GM19397 (cell line): Measurements from ENCODE around the gene SNX32.
"Not testable (repeated sequence)": the region's sequence is repeated elsewhere in the genome, so short reads cannot be mapped to it uniquely, and the experiment has no call there.

ENCODE experiments used
- ATAC-seq: cut with Tn5 transposase; IDR thresholded peaks from one replicate; pipeline ENCODE4 v1.9.1; 2021; ENCODE audit warnings: mild to moderate bottlenecking, moderate library complexity; ENCODE audit not compliant: unreplicated experiment

SNX32 gene

DNA sequence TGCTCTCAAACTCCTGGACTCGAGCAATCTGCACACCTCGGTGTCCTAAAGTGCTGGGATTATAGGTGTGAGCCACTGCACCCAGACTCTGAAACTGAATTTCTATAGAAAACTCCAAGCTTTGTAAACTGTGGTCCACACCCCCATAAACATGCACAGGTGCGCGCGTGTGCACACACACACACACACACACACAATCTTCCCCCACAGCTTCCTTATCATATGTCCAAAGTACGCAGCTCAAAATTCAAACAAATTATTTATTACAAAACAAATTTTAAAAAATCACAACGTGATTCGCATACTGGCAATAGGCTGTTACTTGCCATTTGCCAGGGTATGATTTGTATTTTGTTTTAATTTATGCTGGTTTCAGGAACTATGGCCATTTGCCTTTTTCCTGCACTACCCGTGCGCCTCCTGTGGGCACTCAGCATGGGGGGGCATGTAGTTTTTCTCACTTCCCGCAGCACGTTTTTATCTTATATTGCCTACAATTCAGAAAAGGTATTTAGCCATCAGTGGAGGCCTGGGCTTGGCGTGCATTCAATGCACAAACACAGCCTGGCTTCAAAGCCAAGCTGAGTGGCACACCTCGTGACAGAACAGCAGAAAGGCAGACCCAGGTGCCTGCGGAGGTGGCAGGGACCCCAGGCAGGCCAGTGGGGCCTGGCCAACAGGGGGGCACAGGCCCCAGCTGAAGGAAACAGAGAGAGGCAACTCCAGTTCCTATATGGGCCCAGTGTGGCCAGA is 10.8 kb upstream of the SNX32 start:
- no peak for ATAC-seq

DNA sequence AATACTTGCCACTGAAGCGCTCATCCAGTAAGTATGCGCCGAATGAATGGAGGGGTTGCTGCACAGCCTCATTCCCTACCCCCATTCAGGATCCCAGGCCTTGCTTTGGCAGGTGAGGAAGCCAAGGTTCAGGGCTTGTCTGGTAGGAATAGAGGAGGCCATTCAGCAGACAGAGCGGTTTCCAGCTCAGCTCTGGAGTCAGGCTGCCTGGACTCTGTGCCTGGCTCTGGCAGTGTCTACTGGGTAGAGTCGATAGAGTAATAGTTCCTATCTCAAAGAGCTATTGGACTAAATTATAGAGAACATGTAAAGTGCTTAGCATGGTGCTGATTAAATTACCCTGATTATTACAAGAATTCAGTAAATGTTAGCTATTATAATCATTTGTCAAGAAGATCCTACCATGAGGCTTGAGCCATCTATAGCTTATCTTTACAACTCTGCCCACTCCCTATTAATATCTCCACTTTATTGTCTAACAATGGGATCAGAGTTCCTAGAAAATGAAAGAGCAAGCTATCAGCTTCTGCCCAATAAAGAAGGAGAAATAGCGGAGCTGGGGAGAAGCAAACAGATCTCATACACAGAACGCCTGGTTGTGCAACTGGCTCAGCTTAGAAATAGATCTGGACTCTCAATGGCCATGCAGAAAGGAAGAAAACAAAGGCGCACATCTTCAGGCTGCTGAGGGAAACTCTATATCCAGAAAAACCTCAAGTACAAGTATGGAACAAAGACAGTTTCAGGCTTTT is 6.6 kb upstream of the SNX32 start:
- no peak for ATAC-seq

GRCh38 chr11:65829459-65829858 is 4.3 kb upstream of the SNX32 start:
- ATAC-seq, result no peak

DNA sequence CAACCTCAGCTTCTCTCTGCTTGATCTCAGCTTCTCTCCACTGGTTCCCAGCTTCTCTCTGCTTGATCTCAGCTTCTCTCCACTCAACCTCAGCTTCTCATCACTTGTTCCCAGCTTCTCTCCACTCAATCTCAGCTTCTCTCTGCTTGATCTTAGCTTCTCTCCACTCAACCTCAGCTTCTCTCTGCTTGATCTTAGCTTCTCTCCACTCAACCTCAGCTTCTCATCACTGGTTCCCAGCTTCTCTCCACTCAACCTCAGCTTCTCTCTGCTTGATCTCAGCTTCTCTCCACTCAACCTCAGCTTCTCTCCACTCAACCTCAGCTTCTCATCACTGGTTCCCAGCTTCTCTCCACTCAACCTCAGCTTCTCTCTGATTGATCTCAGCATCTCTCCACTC is 1.5 kb upstream of the SNX32 start:
- not testable (repeated sequence) for ATAC-seq

DNA sequence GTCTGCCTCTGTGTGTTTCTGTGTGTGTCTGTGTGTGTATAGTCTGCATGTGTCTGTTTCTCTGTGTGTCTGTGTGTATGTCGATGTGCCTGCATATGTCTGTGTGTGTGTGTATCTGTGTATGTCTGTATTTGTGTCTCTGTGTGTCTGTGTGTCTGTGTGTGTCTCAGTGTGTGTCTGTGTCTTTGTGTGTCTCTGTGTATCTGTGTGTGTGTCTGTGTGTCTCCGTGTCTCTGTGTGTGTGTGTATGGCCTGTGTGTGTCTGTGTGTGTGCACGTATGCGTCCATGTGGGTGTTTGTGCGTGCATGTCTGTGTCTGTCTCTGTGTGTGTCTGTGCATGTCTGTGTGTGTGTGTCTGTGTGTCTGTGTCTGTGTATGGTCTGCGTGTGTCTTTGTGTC is 439 bp downstream of the SNX32 start:
- ATAC-seq, result no peak

- ATAC-seq, result no peak
Observed at GRCh38 chr11:65842144-65842543, 8.4 kb downstream of the SNX32 start.

- no peak for ATAC-seq
Observed at GRCh38 chr11:65843811-65844210, 10.0 kb downstream of the SNX32 start.

GRCh38 chr11:65844231-65844872 is 10.6 kb downstream of the SNX32 start:
- ATAC-seq, result no peak

- no peak for ATAC-seq
Observed at GRCh38 chr11:65847746-65848145, 14.0 kb downstream of the SNX32 start.

DNA sequence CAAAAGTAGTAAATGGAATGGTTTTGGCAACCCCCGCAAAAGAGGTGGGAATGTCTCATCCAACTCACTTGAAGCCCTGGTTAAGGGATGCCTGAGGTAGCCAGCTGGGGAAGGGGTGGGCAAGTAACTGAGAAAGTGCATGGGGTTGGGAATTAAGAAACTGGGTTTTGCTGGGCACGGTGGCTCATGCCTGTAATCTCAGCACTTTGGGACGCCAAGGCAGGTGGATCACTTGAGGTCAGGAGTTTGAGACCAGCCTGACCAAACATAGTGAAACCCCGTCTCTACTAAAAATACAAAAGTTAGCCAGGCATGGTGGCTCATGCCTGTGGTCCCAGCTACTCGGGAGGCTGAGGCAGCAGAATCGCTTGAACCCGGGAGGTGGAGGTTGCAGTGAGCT is 14.9 kb downstream of the SNX32 start:
- ATAC-seq, result not testable (repeated sequence)

DNA sequence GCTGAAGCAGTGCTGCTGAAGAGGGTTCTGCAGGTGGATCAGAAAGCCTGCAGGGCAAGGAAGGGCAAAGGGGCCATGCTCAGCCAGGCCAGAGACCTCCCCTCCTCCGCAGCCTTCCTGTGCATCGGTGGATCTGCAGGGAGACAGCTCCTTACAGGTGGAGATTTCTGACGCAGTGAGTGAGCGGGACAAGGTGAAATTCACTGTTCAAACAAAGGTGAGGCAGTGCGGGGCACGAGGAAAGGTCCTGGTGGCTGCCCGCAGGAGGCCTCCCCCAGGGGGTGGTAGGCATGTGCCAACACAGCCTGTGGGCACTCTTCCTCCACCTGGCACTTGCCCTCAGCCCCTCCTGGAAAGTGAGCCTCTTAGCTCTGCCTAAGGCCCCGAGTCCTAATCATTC is 15.6 kb downstream of the SNX32 start:
- no peak for ATAC-seq

DNA sequence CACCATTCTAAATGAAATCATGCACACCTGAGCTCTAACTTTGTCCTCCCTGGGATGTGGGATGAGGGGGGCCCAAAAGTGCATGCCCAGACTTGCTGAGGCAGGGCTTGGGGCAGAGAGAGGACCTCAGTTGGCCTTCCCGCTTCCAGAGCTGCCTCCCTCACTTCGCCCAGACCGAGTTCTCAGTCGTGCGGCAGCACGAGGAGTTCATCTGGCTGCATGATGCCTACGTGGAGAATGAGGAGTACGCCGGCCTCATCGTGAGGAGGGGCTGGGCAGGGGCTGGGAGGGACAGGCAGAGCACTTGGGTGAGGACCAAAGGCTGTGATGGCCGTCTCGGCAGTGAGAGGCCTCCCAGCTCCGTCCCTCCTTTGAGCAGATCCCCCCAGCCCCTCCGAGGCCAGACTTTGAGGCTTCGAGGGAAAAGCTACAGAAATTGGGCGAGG is 16.0 kb downstream of the SNX32 start:
- no peak for ATAC-seq

- no peak for ATAC-seq
Observed at GRCh38 chr11:65850217-65851082, 16.7 kb downstream of the SNX32 start.

DNA sequence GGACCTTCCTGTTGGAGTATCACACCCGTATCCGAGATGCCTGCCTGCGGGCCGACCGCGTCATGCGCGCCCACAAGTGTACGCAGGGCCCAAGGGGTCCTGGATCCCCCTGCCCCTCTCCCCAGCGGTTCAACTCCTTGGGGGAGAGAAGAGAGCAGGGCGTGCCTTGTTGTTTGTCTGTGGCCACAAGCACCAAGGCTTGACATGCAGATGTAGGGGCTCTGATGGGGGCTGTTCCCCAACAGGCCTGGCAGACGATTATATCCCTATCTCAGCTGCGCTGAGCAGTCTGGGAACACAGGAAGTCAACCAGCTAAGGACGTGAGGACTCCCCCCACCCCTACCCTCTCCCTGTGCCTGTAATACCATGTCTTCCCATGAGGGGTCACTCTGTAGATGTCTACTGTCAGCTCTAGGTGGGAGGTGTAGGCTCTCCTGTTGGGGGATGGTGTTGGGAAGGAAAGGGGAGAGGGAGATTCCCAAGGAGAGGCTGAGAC is 17.4 kb downstream of the SNX32 start:
- ATAC-seq, result no peak

- ATAC-seq, result no peak
Observed at GRCh38 chr11:65851811-65852507, 18.2 kb downstream of the SNX32 start.

DNA sequence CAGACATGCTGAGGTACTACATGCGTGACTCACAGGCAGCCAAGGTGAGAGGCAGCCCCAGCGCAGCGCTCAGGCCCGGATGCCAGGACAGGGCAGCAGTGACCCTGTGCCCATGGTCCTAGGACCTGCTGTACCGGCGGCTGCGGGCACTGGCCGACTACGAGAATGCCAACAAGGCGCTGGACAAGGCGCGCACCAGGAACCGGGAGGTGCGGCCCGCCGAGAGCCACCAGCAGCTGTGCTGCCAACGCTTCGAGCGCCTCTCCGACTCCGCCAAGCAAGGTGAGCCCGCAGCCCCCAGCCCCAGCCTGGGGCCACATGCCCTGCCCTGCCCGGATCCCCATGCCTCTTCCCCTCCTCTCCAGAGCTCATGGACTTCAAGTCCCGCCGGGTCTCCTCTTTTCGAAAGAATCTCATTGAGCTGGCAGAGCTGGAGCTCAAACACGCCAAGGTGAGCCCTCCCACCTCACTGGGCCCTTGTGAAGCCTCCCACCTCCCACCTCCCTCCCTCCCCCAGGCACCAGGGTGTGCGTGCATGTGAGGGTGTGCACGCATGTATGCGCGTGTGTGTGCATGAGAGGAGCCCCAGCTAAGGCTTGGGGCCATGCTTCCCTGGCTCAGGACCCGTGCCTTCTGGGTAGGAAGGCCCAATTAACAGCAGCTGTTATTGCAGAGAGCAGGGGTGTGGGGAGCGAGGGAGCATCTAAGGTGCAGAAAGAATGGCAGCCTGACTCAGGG is 18.9 kb downstream of the SNX32 start:
- ATAC-seq, result no peak

DNA sequence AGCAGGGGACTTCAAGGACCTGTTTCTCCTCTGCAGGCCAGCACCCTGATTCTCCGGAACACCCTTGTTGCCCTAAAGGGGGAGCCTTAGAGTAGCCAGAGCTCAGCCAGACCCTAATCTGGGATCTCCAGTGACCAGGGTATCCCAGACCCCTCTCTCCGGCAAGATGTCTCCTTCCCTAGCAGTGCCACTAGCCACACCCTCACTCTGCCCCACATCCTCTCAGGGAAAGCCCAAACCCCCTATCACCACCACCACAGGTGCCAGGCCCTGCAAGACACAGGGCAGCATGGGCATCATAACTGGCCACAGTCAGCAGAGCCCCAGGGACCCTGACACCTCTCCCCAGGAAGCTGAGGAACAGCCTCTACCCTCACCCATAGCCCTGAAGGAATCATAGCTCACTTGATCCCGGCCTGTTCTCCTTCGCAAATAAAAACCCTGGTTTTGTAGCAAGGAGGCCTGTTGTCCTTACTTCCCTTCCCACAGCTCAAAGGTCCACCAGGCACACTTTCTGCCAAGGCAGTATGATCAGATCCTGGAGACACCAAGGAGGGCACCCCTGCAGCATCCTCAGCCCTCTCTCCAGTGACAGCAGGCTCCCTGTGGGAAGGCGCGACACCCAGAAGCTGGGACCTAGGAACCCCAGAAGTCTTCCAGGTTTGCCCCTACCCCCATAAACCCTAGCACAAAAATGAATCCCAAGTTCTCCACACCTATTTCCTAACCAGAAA is 19.6 kb downstream of the SNX32 start:
- ATAC-seq, result no peak

DNA sequence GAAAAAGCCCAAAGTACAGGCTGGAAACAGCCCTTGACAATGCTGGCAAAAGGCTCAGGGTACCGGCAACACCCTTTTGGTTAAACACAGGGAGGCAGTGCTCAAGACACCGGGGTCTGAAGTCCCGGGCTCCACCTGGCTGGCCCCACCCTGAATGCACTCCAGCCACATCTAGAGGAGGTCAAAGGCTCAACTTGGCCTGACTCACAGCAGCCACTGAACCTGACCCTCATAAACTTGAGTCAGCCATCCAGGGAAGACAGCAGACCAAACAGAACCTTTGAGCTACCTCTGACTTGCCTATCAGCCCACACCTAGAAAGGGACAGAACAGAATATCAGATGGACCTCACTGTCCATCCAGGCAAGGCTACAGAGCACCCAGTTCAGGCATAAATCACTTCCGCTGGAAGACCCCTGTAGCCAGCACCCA is 20.4 kb downstream of the SNX32 start:
- no peak for ATAC-seq
